GM12801 (cell line): ENCODE measurements around the gene CAPN12.

ENCODE experiments used
- TF ChIP-seq, protein P1 (sequence below): IDR thresholded peaks from one replicate; pipeline ENCODE4 v1.5.1; 2011; ENCODE audit warnings: control low read depth; ENCODE audit not compliant: insufficient read length; ENCODE audit errors: extremely low read depth

CAPN12 gene

DNA sequence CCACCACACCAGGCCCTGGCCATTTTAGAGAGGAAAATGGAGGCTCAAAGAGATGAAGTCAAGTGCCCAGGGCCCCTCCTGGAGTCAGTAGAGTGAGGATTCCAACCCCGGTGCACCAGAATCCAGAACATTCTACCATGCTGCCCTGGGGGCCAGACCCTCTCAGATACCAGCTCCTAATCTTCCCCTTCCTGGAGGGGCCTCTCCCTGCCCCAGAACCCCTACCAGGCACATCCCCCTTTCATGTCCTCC is 11.1 kb downstream of the CAPN12 start:
- TF ChIP-seq, protein P1, sequence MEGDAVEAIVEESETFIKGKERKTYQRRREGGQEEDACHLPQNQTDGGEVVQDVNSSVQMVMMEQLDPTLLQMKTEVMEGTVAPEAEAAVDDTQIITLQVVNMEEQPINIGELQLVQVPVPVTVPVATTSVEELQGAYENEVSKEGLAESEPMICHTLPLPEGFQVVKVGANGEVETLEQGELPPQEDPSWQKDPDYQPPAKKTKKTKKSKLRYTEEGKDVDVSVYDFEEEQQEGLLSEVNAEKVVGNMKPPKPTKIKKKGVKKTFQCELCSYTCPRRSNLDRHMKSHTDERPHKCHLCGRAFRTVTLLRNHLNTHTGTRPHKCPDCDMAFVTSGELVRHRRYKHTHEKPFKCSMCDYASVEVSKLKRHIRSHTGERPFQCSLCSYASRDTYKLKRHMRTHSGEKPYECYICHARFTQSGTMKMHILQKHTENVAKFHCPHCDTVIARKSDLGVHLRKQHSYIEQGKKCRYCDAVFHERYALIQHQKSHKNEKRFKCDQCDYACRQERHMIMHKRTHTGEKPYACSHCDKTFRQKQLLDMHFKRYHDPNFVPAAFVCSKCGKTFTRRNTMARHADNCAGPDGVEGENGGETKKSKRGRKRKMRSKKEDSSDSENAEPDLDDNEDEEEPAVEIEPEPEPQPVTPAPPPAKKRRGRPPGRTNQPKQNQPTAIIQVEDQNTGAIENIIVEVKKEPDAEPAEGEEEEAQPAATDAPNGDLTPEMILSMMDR, result no peak

GRCh38 chr19:38731654-38732301 is 12.5 kb downstream of the CAPN12 start:
- TF ChIP-seq, protein P1, result no peak

DNA sequence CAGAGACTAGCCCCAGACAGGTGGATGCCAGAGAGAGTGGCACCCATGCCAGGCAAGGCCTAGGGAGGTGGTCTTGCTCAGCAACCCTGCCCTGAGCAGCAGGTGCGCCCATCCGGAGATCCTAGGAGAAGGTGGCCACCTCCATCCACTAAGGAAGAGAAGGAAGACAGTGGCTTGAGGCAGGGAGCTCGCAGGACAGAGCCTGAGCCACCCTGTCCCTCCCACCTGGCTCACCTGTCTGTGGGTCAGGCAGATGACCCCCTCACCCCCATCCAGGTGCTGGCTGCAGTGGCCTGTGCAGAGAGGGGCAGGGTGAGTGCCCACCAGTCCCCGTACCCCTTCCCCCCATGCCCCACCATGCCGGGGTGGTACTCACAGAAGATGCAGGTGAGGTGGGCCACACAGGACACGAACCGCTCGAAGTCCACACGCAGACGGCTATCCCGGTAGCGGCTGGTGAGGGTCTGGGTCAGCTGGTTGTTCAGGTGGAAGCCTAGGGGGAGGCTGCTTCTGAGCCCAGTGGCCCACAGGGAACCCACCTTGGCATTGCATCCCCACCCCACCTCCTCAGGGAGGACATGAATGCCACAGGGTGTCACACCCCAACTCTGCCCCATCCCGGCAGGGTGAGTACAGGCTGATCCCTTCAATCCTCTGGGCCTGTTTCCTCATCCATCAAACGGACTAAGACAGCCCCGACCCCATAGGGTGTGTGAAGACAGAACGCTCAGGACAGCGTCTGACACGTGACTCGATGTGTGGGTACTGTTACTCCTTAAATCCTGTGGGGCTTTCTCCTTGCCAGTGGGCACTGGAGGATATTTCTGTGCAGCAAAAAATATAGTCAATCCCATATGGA is 13.3 kb downstream of the CAPN12 start:
- TF ChIP-seq, protein P1, result no peak

DNA sequence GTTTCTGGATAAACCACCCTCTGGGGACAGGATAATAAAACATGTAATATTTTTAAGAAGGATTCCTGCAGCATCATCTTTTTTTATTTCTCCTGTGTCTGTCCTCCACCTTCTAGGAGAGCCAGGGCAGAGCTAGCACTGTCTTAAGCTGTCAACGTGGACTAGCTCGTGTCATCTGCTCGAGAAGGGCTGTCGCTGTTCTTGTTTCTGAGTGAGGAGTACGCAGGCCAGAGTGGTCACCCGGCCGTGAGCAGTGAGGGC is 13.9 kb downstream of the CAPN12 start:
- TF ChIP-seq, protein P1, result no peak

GRCh38 chr19:38729653-38730469 is 14.4 kb downstream of the CAPN12 start:
- TF ChIP-seq, protein P1, result no peak

DNA sequence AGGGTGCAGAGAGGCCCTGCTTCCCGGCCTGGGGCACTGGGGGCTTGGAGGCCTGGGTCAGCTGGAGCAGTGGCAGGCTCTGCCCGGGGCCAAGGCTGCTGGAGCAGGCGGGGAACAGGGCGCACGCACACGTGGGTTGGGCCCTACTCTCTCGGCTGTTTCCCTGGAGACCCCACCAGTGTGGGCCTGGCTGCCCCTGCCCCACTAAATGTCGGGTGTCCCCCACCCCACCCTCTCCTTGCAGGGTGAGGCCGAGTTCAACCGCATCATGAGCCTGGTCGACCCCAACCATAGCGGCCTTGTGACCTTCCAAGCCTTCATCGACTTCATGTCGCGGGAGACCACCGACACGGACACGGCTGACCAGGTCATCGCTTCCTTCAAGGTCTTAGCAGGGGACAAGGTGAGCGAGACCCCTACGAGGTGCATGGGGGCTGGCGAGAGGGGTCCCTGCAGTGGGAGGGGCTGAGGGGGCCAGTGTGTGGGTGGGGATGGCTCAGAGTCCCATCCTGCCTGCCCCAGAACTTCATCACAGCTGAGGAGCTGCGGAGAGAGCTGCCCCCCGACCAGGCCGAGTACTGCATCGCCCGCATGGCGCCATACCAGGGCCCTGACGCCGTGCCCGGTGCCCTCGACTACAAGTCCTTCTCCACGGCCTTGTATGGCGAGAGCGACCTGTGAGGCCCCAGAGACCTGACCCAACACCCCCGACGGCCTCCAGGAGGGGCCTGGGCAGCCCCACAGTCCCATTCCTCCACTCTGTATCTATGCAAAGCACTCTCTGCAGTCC is 15.3 kb downstream of the CAPN12 start:
- TF ChIP-seq, protein P1, result no peak

DNA sequence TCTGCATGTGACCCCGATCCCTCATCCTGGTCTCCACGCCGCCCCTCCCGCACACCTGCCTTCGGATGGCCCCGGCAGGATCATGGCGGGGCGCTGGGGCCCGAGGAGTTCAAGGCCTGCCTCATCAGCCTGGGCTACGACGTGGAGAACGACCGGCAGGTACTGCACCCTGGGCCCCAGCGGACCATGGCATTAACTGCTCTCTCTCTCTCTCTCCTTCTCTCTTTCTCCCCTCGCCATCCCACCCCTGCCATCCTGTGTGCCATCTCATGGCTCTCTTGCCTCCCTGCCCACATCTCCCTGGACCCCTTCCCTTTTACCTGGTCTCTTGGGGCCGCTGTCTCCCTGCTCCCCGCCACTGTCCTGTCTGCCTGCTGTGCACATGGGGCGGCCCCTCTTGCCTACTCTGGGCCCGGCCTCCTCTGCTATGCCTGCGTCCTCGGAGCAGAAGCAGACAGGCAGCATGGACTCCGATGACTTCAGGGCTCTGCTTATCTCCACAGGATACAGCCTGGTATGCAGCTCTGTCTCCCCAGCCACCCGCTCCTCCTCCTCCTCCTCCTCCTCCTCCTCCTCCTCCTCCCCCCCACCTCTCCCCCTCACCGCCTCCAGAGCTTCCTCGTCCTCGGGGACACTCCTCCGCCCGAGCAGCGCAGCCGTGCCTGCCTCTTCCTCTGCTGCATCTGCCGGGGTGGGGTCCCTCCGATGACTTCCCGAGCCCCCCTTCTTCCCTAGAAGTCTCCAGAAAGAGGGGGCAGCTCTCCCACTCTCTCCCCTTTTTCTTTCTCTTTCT is 16.2 kb downstream of the CAPN12 start:
- TF ChIP-seq, protein P1, result no peak
